ENCODE data around the gene RNF187. TPM values are rescaled to one million over a fixed set of nuclear protein-coding genes. Genes with fewer than 3 reads are reported as not detected.

Gene RNF187
- polyA plus RNA-seq, 1 donor (not counting 4 experiments of a cell fraction or from before 2014, with no cell fraction given): 65.8 TPM

- no peak overlapping the region for H3K4me3 ChIP-seq (ENCODE audit: control insufficient read depth in 2 of 3, extremely low read depth in 1 of 3, insufficient read depth in 2 of 3, low read depth in 1 of 3, low read length in 3 of 3)
- no peaks in the 10 kb centered on the region for H3K27me3 ChIP-seq (ENCODE audit: control insufficient read depth, extremely low read depth, insufficient read depth, low read length)
- H3K36me3 ChIP-seq (ENCODE audit: control insufficient read depth in 2 of 2, extremely low read depth in 1 of 2, insufficient read depth in 2 of 2, low read length in 2 of 2): no peaks in the 10 kb centered on the region
- H2AFZ ChIP-seq (ENCODE audit: control insufficient read depth, low read length): no peak overlapping the region
- H3K9ac ChIP-seq (ENCODE audit: control insufficient read depth, extremely low read depth, insufficient read depth, low read length): no peak overlapping the region
- dilution Hi-C loops (cut with MboI; ENCODE audit: extremely low pct_ligation_motif_present, low sequenced_read_pairs): no loop called here
- H3K9me1 ChIP-seq (ENCODE audit: control insufficient read depth, extremely low read depth, insufficient read depth, low read length): peaks cover 2% of the 10 kb centered on the region
- TF ChIP-seq EZH2 (IDR thresholded peaks at IDR 0.05; ENCODE audit: low read length): no peak
- TF ChIP-seq, protein P1, sequence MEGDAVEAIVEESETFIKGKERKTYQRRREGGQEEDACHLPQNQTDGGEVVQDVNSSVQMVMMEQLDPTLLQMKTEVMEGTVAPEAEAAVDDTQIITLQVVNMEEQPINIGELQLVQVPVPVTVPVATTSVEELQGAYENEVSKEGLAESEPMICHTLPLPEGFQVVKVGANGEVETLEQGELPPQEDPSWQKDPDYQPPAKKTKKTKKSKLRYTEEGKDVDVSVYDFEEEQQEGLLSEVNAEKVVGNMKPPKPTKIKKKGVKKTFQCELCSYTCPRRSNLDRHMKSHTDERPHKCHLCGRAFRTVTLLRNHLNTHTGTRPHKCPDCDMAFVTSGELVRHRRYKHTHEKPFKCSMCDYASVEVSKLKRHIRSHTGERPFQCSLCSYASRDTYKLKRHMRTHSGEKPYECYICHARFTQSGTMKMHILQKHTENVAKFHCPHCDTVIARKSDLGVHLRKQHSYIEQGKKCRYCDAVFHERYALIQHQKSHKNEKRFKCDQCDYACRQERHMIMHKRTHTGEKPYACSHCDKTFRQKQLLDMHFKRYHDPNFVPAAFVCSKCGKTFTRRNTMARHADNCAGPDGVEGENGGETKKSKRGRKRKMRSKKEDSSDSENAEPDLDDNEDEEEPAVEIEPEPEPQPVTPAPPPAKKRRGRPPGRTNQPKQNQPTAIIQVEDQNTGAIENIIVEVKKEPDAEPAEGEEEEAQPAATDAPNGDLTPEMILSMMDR (optimal IDR thresholded peaks at IDR 0.05 in 1 of 3, IDR thresholded peaks at IDR 0.05 in 1 of 3, conservative IDR thresholded peaks at IDR 0.05 in 1 of 3; ENCODE audit: extremely low read depth in 1 of 3, insufficient read depth in 2 of 3, low read length in 3 of 3): no peak
- H3K79me2 ChIP-seq (ENCODE audit: control insufficient read depth, insufficient read depth, low read length): no peaks in the 10 kb centered on the region
- H4K20me1 ChIP-seq (ENCODE audit: control insufficient read depth, extremely low read depth, insufficient read depth, low read length): no peaks in the 10 kb centered on the region
- H3K4me2 ChIP-seq (ENCODE audit: control insufficient read depth, extremely low read depth, insufficient read depth, low read depth, low read length): no peak overlapping the region
- H3K27ac ChIP-seq (ENCODE audit: control insufficient read depth, insufficient read depth, low read length): no peak overlapping the region
- no peaks in the 10 kb centered on the region for H3K9me3 ChIP-seq (ENCODE audit: control insufficient read depth, low read depth, low read length)
- FAIRE-seq: no peak
- no peak for DNase-seq (ENCODE audit: low read depth, low spot score)
- H3K4me1 ChIP-seq (ENCODE audit: control insufficient read depth, extremely low read depth, insufficient read depth, low read length): peaks cover 6% of the 10 kb centered on the region
Measured at GRCh38 chr1:228452194-228453021, 34.8 kb upstream of the RNF187 start.

- Histone ChIP-seq H3K4me3 (ENCODE audit: control insufficient read depth in 2 of 3, extremely low read depth in 1 of 3, insufficient read depth in 2 of 3, low read depth in 1 of 3, low read length in 3 of 3) (no peak overlapping the region), H3K4me2 (ENCODE audit: control insufficient read depth, extremely low read depth, insufficient read depth, low read depth, low read length) (no peak overlapping the region), H3K27me3 (ENCODE audit: control insufficient read depth, extremely low read depth, insufficient read depth, low read length) (no peaks in the 10 kb centered on the region), H4K20me1 (ENCODE audit: control insufficient read depth, extremely low read depth, insufficient read depth, low read length) (no peaks in the 10 kb centered on the region), H3K9me3 (ENCODE audit: control insufficient read depth, low read depth, low read length) (no peaks in the 10 kb centered on the region), H3K4me1 (ENCODE audit: control insufficient read depth, extremely low read depth, insufficient read depth, low read length) (peaks cover 6% of the 10 kb centered on the region), H2AFZ (ENCODE audit: control insufficient read depth, low read length) (no peak overlapping the region), H3K79me2 (ENCODE audit: control insufficient read depth, insufficient read depth, low read length) (no peaks in the 10 kb centered on the region), H3K27ac (ENCODE audit: control insufficient read depth, insufficient read depth, low read length) (no peak overlapping the region), H3K36me3 (ENCODE audit: control insufficient read depth in 2 of 2, extremely low read depth in 1 of 2, insufficient read depth in 2 of 2, low read length in 2 of 2) (no peaks in the 10 kb centered on the region), H3K9ac (ENCODE audit: control insufficient read depth, extremely low read depth, insufficient read depth, low read length) (no peak overlapping the region), H3K9me1 (ENCODE audit: control insufficient read depth, extremely low read depth, insufficient read depth, low read length) (peaks cover 2% of the 10 kb centered on the region)
- dilution Hi-C loops (cut with MboI; ENCODE audit: extremely low pct_ligation_motif_present, low sequenced_read_pairs): no loop called here
- TF ChIP-seq EZH2 (IDR thresholded peaks at IDR 0.05; ENCODE audit: low read length): no peak
- TF ChIP-seq, protein P1 (optimal IDR thresholded peaks at IDR 0.05 in 1 of 3, IDR thresholded peaks at IDR 0.05 in 1 of 3, conservative IDR thresholded peaks at IDR 0.05 in 1 of 3; ENCODE audit: extremely low read depth in 1 of 3, insufficient read depth in 2 of 3, low read length in 3 of 3): no peak
- no peak for FAIRE-seq
- no peak for DNase-seq (ENCODE audit: low read depth, low spot score)
Measured at GRCh38 chr1:228453022-228453560, 34.1 kb upstream of the RNF187 start.
